Omental fat pad (tissue), 4 donors: ENCODE results near the gene QRFP. TPM values are rescaled to one million over a fixed set of nuclear protein-coding genes. Genes with fewer than 3 reads are reported as not detected.
"Not testable (repeated sequence)": the region's sequence is repeated elsewhere in the genome, so short reads cannot be mapped to it uniquely, and the experiment has no call there.

Experiments used
- ATAC-seq: fragments of 150-250 bp; one replicate; pipeline ENCODE4 v1.9.1; 2016; ENCODE audit warnings: mild to moderate bottlenecking, moderate library complexity; ENCODE audit not compliant: low FRiP score
- DNase-seq: peaks from one replicate; pipeline ENCODE4 v3.0.0-alpha.2; 2019; ENCODE audit warnings: low spot score
- total RNA-seq, 4 donors: library from RNA; depleted of rRNA; stranded (reverse); fragments of >200 nt; gene quantifications; one replicate each; pipeline ENCODE4 v1.1.0, GENCODE V29; 2016
- TF ChIP-seq, protein P1 (sequence below), 3 donors: fragments of 450-650 bp; IDR thresholded peaks; one replicate each; pipeline ENCODE4 v1.5.1; 2016 to 2017; ENCODE audit warnings: antibody characterized with exemption in 3 of 3, mild to moderate bottlenecking in 3 of 3, moderate library complexity in 2 of 3

The QRFP gene
- total RNA-seq, 4 donors from 2014 or later, result not detected

DNA sequence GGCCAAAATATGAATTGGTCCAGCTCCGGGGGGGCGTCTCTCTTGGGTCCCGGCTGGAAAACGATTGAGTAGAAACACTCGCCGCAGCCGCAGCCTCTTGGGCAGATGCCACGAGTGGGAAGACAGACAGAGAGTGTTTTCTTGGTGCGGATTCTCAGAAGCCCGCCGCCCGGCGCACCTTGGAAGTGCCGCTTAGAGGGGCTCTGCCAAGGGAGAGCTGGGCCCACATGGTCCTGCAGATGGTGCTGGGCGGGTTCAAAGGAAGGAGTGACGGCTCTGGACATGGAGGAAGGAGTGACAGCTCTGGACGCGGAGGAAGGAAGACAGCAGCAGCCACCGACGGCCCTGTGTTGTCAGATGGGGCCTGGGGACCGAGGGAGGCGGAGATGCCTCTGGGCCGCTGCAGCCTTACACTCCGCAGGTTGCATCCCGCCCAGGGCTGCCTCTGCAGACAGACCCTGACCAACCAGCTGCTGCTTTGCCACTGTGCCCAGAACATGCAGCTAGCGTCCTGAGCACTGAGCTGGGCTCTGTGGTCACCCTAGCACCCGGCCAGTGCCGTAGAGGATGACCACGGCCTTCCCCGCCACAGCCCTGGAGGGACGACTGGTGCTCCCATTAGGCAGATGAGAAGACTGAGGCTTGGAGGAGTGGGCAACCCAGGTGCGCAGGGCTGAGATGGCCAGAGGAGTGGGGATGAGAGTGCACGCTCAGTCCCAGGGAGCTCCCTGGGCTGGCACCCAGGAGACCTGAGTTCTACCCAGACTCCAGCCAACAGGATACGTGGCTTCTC, 20.8 kb upstream of the QRFP start:
- TF ChIP-seq, protein P1, sequence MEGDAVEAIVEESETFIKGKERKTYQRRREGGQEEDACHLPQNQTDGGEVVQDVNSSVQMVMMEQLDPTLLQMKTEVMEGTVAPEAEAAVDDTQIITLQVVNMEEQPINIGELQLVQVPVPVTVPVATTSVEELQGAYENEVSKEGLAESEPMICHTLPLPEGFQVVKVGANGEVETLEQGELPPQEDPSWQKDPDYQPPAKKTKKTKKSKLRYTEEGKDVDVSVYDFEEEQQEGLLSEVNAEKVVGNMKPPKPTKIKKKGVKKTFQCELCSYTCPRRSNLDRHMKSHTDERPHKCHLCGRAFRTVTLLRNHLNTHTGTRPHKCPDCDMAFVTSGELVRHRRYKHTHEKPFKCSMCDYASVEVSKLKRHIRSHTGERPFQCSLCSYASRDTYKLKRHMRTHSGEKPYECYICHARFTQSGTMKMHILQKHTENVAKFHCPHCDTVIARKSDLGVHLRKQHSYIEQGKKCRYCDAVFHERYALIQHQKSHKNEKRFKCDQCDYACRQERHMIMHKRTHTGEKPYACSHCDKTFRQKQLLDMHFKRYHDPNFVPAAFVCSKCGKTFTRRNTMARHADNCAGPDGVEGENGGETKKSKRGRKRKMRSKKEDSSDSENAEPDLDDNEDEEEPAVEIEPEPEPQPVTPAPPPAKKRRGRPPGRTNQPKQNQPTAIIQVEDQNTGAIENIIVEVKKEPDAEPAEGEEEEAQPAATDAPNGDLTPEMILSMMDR (IDR thresholded peaks at IDR 0.05), result no peak
- no peak for DNase-seq
- no peak for ATAC-seq

DNA sequence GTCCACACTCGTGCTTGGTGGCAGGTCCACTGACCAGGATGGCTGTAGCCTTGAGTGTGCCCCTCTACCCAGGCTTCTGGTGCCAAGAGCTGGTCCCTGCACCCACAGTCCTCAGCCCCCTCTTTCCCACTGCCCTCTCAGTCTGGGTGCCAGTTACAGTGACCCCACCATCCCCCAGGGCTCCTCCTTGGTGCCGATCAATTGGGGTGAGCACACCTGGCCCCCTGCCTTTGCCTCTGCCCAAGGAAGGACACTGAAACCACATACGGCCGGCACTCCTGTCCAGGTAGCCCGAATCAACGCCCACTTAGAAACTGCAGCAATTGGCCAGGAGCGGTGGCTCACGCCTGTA, 18.5 kb upstream of the QRFP start:
- no peak for DNase-seq
- no peak for ATAC-seq
- TF ChIP-seq, protein P1 (IDR thresholded peaks at IDR 0.05), result no peak

DNA sequence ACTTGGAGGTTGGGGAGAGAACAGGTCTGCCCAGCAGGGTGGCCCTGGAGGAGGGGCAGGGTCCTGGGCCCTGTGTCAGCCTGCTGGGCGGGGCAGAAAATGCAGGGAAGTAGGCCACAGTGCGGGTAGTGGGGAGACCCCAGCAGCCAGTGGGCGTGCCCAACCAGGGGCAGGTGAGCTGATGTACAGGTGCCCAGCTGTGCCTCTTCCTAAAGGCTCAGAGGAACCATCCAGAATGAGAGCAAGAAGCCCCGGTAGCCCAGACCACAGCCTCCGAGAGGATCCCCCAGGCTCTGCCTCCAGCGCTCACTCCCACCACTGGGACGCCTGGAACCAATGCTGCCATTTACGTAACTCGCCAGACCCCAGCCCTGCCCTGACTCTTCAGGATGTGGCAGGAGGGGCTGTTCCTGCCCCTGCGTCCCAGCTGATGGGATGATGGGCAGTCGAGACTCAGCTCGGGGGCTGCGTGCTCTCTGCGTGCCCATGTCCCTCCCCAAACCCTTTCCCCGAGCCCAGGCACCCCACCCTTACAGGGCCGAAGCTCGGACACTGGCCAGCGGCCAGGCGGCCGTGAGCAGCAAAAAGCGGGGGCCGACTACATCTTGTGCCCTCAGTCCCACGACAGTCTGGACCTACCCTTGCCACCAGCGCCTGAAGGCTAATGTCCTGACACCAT, 17.9 kb upstream of the QRFP start:
- ATAC-seq (peak; percentile 28), DNase-seq (no peak)
- TF ChIP-seq, protein P1 (IDR thresholded peaks at IDR 0.05), result no peak

DNA sequence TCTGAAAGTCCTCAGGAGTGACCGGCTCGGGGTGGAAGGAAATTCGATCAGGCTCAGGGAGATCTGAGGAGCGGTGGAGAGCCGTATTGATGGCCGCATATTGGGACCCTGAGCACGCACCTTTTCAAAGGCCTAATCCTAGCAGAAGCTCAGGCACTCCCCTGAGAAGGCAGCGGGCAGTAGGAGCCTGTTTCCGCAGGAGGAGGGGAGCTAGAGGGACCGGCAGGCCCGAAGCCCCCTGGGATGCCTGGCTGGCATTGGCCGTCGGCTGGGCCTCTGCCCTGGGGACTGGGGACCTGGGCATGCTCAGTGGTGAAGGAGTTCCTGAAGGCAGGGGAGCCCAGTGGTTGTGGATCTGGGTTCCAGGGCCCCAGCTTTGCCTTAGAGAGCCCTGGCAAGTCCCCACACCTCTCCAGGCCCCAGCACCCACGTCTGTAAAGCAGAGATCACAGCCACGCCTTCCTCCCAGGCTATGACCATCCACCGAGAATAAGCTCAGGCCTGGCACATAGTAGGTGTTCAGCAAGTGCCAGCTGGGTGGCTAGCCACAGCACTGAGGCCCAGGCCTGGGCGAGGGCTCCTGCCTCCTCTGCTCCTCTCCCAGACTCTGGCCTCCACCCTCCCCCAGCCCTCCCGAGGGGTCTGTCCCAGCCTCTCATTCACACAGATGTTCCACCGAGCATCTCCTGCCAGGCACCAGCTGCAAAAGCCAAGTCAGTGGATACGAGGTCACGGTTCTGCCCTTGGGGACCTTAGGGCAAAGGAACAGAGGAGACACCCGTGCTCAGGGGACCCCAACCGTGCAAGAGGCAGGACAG, 17.2 kb upstream of the QRFP start:
- TF ChIP-seq, protein P1 (IDR thresholded peaks at IDR 0.05), result no peak
- ATAC-seq, result no peak
- DNase-seq, result no peak

DNA sequence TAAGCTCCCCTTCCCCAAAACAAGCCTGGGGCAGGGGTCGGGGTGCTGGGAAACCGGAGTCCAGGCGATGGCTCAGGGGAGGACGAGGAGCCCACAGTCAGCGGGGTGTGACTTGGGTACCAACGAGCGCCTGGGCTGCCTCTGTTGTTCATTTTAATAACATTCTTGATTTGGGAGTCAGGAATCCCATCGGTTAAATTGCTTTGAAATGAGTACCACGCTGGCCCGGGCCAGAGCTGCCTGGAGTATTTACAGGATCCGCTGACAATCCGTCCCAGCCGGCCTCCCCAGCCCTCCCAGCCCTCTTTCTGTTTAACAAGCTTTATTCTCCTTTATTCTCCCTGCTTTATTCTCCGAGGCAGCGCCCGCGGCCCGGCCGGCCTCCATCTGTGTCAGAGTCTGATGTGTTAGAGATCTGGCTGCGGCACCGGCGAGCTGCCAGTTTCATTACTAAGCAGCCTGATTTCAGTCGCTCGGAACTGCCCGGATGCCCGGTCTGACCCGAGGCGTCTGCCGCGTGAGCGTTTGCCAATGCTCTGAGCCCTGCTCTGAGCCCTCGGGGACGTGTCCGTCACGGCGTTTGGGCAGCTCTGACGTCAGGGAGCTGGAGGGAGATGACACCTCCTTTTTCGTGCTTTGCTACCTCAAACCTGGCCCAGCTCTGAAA, 16.5 kb upstream of the QRFP start:
- ATAC-seq (no peak), DNase-seq (no peak)
- TF ChIP-seq, protein P1 (IDR thresholded peaks at IDR 0.05), result no peak

DNA sequence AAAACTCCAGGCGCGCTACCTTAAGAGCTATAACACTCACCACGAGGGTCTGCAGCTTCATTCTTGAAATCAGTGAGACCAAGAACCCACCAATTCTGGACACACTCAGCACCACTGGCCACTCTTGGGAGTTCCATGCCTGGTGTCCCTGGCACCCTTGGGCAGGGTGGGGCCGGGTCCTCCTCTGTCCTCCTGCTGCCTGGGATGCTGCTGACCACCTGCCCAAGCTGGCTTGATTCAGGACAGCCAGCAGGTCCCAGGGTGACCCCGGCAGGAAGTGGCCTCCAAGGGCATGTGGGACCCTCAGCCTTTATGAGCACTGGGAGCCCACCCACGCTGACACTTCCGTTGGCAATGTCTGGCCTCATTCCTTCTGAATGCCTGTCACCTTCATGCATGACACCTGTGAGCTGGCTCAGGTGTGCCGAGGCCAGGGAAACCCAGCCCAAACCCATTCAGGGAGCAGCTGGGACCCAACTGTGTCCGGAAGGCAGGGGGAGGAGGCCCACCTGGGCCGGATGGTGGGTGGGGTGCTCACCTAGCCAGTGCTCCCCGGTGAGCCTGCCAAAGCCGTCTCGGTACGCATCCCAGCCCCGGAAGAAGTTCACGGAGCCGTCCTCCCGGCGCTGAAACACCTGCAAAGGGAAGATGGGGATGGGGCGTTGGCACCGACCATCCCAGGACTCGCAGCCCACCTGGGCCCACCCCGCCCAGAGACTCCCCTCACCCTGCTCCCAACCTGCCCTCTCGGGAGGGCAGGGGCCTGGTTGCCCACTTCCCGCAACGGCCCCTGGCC, 14.8 kb upstream of the QRFP start:
- TF ChIP-seq, protein P1 (IDR thresholded peaks at IDR 0.05), result no peak

DNA sequence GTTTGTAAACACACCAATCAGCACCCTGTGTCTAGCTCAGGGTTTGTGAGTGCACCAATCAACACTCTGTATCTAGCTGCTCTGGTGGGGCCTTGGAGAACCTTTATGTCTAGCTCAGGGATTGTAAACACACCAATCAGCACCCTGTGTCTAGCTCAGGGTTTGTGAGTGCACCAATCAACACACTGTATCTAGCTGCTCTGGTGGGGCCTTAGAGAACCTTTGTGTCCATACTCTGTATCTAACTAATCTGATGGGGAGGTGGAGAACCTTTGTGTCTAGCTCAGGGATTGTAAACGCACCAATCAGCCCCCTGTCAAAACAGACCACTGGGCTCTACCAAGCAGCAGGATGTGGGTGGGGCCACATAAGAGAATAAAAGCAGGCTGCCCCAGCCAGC, 14.1 kb upstream of the QRFP start:
- not testable (repeated sequence) for DNase-seq, ATAC-seq

More for the DNA sequence above, 14.8 kb upstream of the QRFP start:
- no peak for ATAC-seq
- DNase-seq, result no peak

DNA sequence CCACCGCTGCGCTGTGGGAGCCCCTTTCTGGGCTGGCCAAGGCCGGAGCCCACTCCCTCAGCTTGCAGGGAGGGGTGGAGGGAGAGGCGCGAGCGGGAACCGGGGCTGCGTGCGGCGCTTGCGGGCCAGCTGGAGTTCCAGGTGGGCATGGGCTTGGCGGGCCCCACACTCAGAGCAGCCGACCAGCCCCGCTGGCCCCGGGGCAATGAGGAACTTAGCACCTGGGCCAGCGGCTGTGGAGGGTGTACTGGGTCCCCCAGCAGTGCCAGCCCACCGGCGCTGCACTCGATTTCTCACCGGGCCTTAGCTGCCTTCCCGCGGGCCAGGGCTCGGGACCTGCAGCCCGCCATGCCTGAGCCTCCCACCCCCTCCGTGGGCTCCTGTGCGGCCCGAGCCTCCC, 13.4 kb upstream of the QRFP start:
- not testable (repeated sequence) for DNase-seq, ATAC-seq
